Measurements from ENCODE around the gene FMN2. TPM values are rescaled to one million over a fixed set of nuclear protein-coding genes. Genes with fewer than 3 reads are reported as not detected.

The FMN2 gene
- total RNA-seq, 1 experiment from 2014 or later, result 0.59 TPM

- Histone ChIP-seq H4K20me1 (ENCODE audit: control insufficient read depth, insufficient read depth, insufficient read length) (no peaks in the 10 kb centered on the region), H3K56ac (ENCODE audit: insufficient read length, low read depth, low read length) (no peak overlapping the region), H2BK12ac (ENCODE audit: insufficient read length, low read depth, low read length) (no peak overlapping the region), H3K9me3 (ENCODE audit: control insufficient read depth, low read depth, low read length) (no peaks in the 10 kb centered on the region), H3K23me2 (ENCODE audit: insufficient read length, low read depth, low read length, poor library complexity, severe bottlenecking) (peaks cover 15% of the 10 kb centered on the region), H3T11ph (ENCODE audit: low read length) (no peak overlapping the region), H4K8ac (replicated peaks; ENCODE audit: insufficient read length, low read depth, low read length) (no peak overlapping the region), H3K9ac (ENCODE audit: extremely low read depth, insufficient read length, low read length) (no peak overlapping the region), H3K23ac (ENCODE audit: insufficient read length, low read depth, low read length) (no peak overlapping the region), H3K4ac (ENCODE audit: low read depth, low read length) (no peak overlapping the region), H3K18ac (ENCODE audit: insufficient read length, low read depth, low read length) (no peak overlapping the region), H3K27me3 (ENCODE audit: insufficient read depth, low read length) (peaks cover 6% of the 10 kb centered on the region; the same call in 1 of the 2 replicates), H2BK5ac (ENCODE audit: insufficient read length, low read length) (no peak overlapping the region), H3K4me1 (ENCODE audit: insufficient read depth, low read length) (no peaks in the 10 kb centered on the region; the same call in 1 of the 2 replicates), H3K4me2 (ENCODE audit: insufficient read depth, insufficient read length, low read length) (no peak overlapping the region), H4K91ac (ENCODE audit: insufficient read length, low read depth, low read length) (no peak overlapping the region), H2BK15ac (ENCODE audit: low read depth, low read length) (no peak overlapping the region), H2BK120ac (ENCODE audit: low read depth, low read length, poor library complexity, severe bottlenecking) (no peak overlapping the region), H3K27ac (ENCODE audit: insufficient read length, low read depth, low read length) (no peak overlapping the region), H3K14ac (ENCODE audit: insufficient read depth, low read length) (no peak overlapping the region), H2AK5ac (ENCODE audit: insufficient read length, low read length) (no peak overlapping the region), H3K79me2 (ENCODE audit: insufficient read depth, low read length) (no peaks in the 10 kb centered on the region), H2BK20ac (ENCODE audit: low read depth, low read length, poor library complexity, severe bottlenecking) (no peak overlapping the region), H3K79me1 (ENCODE audit: insufficient read depth, low read depth, low read length, poor library complexity, severe bottlenecking) (no peaks in the 10 kb centered on the region), H2AFZ (ENCODE audit: low read length) (no peak overlapping the region), H4K5ac (ENCODE audit: insufficient read length, low read depth, low read length) (no peak overlapping the region)
- no peaks in the 10 kb centered on the region; a peak in 1 of 5 replicates for H3K9me3 Mint-ChIP-seq
- TF ChIP-seq CTCF (conservative IDR thresholded peaks at IDR 0.05), result no peak
- peaks cover 29% of the 10 kb centered on the region for H3K27me3 Mint-ChIP-seq (ENCODE audit: low read depth)
- H3K36me3 Mint-ChIP-seq (ENCODE audit: insufficient read depth in 1 of 3, low read depth in 3 of 3), result no peaks in the 10 kb centered on the region
- no CpG with 5 or more reads among the region's 4 CpGs for WGBS (ENCODE audit: extremely low coverage, insufficient read length, low lambda C conversion rate)
- DNase-seq, result no peak
- H3K27ac Mint-ChIP-seq, result no peak overlapping the region
- H3K4me1 Mint-ChIP-seq, result peaks cover 17 to 22% of the 10 kb centered on the region in 2 experiments
- no peak overlapping the region for H3K4me3 Mint-ChIP-seq
Measured at GRCh38 chr1:240096974-240097373, 5.3 kb downstream of the FMN2 start.
